B cell (primary cell): Measurements from ENCODE around the gene PMM1. TPM values are rescaled to one million over a fixed set of nuclear protein-coding genes. Genes with fewer than 3 reads are reported as not detected.
"Not testable (repeated sequence)": the region's sequence is repeated elsewhere in the genome, so short reads cannot be mapped to it uniquely, and the experiment has no call there.

ENCODE experiments used
- ATAC-seq: fragments of 200-7000 bp; cut with Tn5 transposase; one replicate; pipeline ENCODE4 v1.10.0; 2021; ENCODE audit warnings: low read depth, mild to moderate bottlenecking, moderate number of reproducible peaks, moderate library complexity
- CTCF ChIA-PET: fragments of 350-600 bp; sonication (Branson Sonifier 250); formaldehyde crosslinking; loops from one replicate; lab custom pipeline; 2021; ENCODE audit warnings: antibody characterized with exemption, inconsistent platforms; lab: Charles Lee
- POLR2A ChIA-PET: fragments of 350-600 bp; sonication (Branson Sonifier 250); formaldehyde crosslinking; loops from one replicate; lab custom pipeline; 2021; ENCODE audit warnings: antibody characterized with exemption; lab: Charles Lee
- DNase-seq: peaks from one replicate; pipeline ENCODE4 v3.0.0; 2013
- H2AFZ ChIP-seq: 2 replicates; pipeline ENCODE4 v1.6.1; 2012; ENCODE audit warnings: mild to moderate bottlenecking, low read depth, low read length; ENCODE audit not compliant: insufficient read depth, poor library complexity, severe bottlenecking
- H3K27ac ChIP-seq, 2 donors: 1 replicate in 1 of 2; 2 replicates in 1 of 2; pipeline ENCODE4 v1.5.1; 2012 to 2013; ENCODE audit warnings: low read length in 2 of 2, mild to moderate bottlenecking in 2 of 2, moderate library complexity in 1 of 2
- H3K27me3 ChIP-seq, 4 experiments: fragments of 200-600 bp in 1 of 4; sonication (generic) in 1 of 4; replicated peaks in 1 of 4; 1 replicate in 2 of 4; 2 replicates in 2 of 4; pipeline versions ENCODE4 v1.6.1 to v1.7.0; 2013 to 2016; ENCODE audit warnings: low read length in 3 of 4, mild to moderate bottlenecking in 2 of 4, mixed read lengths in 1 of 4, moderate library complexity in 1 of 4; ENCODE audit not compliant: insufficient read depth in 4 of 4, control insufficient read depth in 3 of 4; ENCODE audit errors: control extremely low read depth in 1 of 4
- H3K36me3 ChIP-seq, 2 experiments: replicated peaks in 1 of 2; 1 replicate in 1 of 2; 2 replicates in 1 of 2; pipeline versions ENCODE4 v1.6.1 to v1.7.1; 2013; ENCODE audit warnings: low read length in 1 of 2; ENCODE audit not compliant: insufficient read depth in 2 of 2, control insufficient read depth in 1 of 2; ENCODE audit errors: control extremely low read depth in 1 of 2, extremely low read depth in 1 of 2
- H3K4me1 ChIP-seq, 2 donors: fragments of 200-600 bp in 1 of 2; sonication (generic) in 1 of 2; 1 replicate in 1 of 2; 2 replicates in 1 of 2; pipeline versions ENCODE4 v1.5.1 to v1.6.1; 2013 to 2017; ENCODE audit warnings: low read length in 2 of 2; ENCODE audit not compliant: control insufficient read depth in 2 of 2, insufficient read depth in 2 of 2
- H3K4me2 ChIP-seq: replicated peaks from 2 replicates; pipeline ENCODE3; 2012; ENCODE audit warnings: mild to moderate bottlenecking, low read depth, low read length; ENCODE audit not compliant: poor library complexity, severe bottlenecking
- H3K4me3 ChIP-seq, 5 experiments: fragments of 200-600 bp in 1 of 5; sonication (generic) in 1 of 5; 1 replicate in 3 of 5; 2 replicates in 2 of 5; pipeline versions ENCODE4 v1.5.1 to v1.7.0; 2011 to 2016; ENCODE audit warnings: low read length in 4 of 5, mild to moderate bottlenecking in 4 of 5, low read depth in 2 of 5, control low read depth in 1 of 5, moderate library complexity in 1 of 5; ENCODE audit not compliant: insufficient read depth in 1 of 5; ENCODE audit errors: control extremely low read depth in 1 of 5, extremely low read depth in 1 of 5
- H3K79me2 ChIP-seq: fragments of 200-600 bp; sonication (generic); one replicate; pipeline ENCODE4 v1.6.0; 2016; ENCODE audit warnings: low read length; ENCODE audit not compliant: control insufficient read depth, insufficient read depth
- H3K9ac ChIP-seq: fragments of 200-600 bp; sonication (generic); 2 replicates; pipeline ENCODE4 v1.6.1; 2017; ENCODE audit warnings: mild to moderate bottlenecking, low read length, moderate library complexity
- H3K9me3 ChIP-seq, 3 donors: one replicate each; pipeline versions ENCODE4 v1.6.1 to v1.7.1; 2013; ENCODE audit warnings: low read length in 2 of 3; ENCODE audit not compliant: control insufficient read depth in 2 of 3, insufficient read depth in 1 of 3; ENCODE audit errors: control extremely low read depth in 1 of 3
- H4K20me1 ChIP-seq: 2 replicates; pipeline ENCODE4 v1.6.0; 2012; ENCODE audit warnings: mild to moderate bottlenecking, low read length; ENCODE audit not compliant: insufficient read depth, control insufficient read depth, poor library complexity, severe bottlenecking
- H3K27ac Mint-ChIP-seq: one replicate; pipeline ENCODE4 v1.8.0; 2021; ENCODE audit warnings: mixed read lengths
- H3K27me3 Mint-ChIP-seq: one replicate; pipeline ENCODE4 v1.8.0; 2021; ENCODE audit warnings: mixed read lengths
- H3K4me1 Mint-ChIP-seq: one replicate; pipeline ENCODE4 v1.8.0; 2021; ENCODE audit warnings: mixed read lengths
- H3K4me3 Mint-ChIP-seq: one replicate; pipeline ENCODE4 v1.8.0; 2021; ENCODE audit warnings: mixed read lengths
- H3K9me3 Mint-ChIP-seq: one replicate; pipeline ENCODE4 v1.8.0; 2022; ENCODE audit warnings: mixed read lengths; ENCODE audit not compliant: insufficient read depth
- EZH2 ChIP-seq: IDR thresholded peaks from 2 replicates; pipeline ENCODE4 v1.6.1; 2012; ENCODE audit warnings: borderline replicate concordance, low read depth, mild to moderate bottlenecking, moderate library complexity, low read length; ENCODE audit not compliant: insufficient read depth, poor library complexity, severe bottlenecking
- WGBS: methylation state at CpG from one replicate; pipeline ENCODE4 v1.1.5; 2013; ENCODE audit warnings: missing lambda C conversion rate; ENCODE audit not compliant: insufficient coverage; 5-methylcytosine and 5-hydroxymethylcytosine counted together
- intact Hi-C: fragments of 100-400 bp; cut with micrococcal nuclease; formaldehyde crosslinking; loops from one replicate; pipeline ENCODE4 v1.10.0; 2022
- polyA plus RNA-seq: library from polyadenylated mRNA; depleted of rRNA; stranded (reverse); fragments of >200 nt; gene quantifications from 2 replicates; pipeline ENCODE4 v1.2.3, GENCODE V29; 2012
- total RNA-seq, 2 donors: library from RNA; stranded (reverse); fragments of 120-200 nt in 1 of 2; gene quantifications; 1 replicate in 1 of 2; 2 replicates in 1 of 2; pipeline versions ENCODE4 v1.2.3 to v1.2.4, GENCODE V29; 2013 to 2022
- TF ChIP-seq, protein P1 (sequence below): fragments of 200-600 bp; IDR thresholded peaks from one replicate; pipeline ENCODE4 v1.8.0; 2022; ENCODE audit warnings: antibody characterized with exemption, mild to moderate bottlenecking

The PMM1 gene
- total and polyA plus RNA-seq, 2 donors (not counting 1 experiment from before 2014, with no cell fraction given): 23.3 to 24.8 TPM

GRCh38 chr22:41595703-41596102 lies 6.1 kb upstream of the PMM1 start:
- whole genome bisulfite sequencing: 96% methylated on average over 4 of the region's 5 CpGs
- Mint-ChIP-seq H3K4me3 (no peak overlapping the region), H3K9me3 (no peaks in the 10 kb centered on the region), H3K4me1 (no peaks in the 10 kb centered on the region), H3K27ac (no peak overlapping the region), H3K27me3 (no peaks in the 10 kb centered on the region)
- H3K4me3 ChIP-seq: no peak overlapping the region
- H4K20me1 ChIP-seq: no peaks in the 10 kb centered on the region
- no peak for TF ChIP-seq EZH2
- TF ChIP-seq, protein P1, sequence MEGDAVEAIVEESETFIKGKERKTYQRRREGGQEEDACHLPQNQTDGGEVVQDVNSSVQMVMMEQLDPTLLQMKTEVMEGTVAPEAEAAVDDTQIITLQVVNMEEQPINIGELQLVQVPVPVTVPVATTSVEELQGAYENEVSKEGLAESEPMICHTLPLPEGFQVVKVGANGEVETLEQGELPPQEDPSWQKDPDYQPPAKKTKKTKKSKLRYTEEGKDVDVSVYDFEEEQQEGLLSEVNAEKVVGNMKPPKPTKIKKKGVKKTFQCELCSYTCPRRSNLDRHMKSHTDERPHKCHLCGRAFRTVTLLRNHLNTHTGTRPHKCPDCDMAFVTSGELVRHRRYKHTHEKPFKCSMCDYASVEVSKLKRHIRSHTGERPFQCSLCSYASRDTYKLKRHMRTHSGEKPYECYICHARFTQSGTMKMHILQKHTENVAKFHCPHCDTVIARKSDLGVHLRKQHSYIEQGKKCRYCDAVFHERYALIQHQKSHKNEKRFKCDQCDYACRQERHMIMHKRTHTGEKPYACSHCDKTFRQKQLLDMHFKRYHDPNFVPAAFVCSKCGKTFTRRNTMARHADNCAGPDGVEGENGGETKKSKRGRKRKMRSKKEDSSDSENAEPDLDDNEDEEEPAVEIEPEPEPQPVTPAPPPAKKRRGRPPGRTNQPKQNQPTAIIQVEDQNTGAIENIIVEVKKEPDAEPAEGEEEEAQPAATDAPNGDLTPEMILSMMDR: no peak
- ATAC-seq (no peak), DNase-seq (no peak)
- H3K4me1 ChIP-seq: no peaks in the 10 kb centered on the region
- H3K4me2 ChIP-seq: no peak overlapping the region
- no peak overlapping the region for H2AFZ ChIP-seq
- H3K27ac ChIP-seq: no peak overlapping the region
- ChIA-PET CTCF (no interaction called here), POLR2A (no interaction called here)
- H3K79me2 ChIP-seq: no peaks in the 10 kb centered on the region
- H3K9ac ChIP-seq: no peak overlapping the region
- H3K27me3 ChIP-seq: no peaks in the 10 kb centered on the region
- no peaks in the 10 kb centered on the region for H3K9me3 ChIP-seq
- intact Hi-C loops: no loop called here
- peaks cover 0 to 7% of the 10 kb centered on the region in 2 experiments for H3K36me3 ChIP-seq

DNA sequence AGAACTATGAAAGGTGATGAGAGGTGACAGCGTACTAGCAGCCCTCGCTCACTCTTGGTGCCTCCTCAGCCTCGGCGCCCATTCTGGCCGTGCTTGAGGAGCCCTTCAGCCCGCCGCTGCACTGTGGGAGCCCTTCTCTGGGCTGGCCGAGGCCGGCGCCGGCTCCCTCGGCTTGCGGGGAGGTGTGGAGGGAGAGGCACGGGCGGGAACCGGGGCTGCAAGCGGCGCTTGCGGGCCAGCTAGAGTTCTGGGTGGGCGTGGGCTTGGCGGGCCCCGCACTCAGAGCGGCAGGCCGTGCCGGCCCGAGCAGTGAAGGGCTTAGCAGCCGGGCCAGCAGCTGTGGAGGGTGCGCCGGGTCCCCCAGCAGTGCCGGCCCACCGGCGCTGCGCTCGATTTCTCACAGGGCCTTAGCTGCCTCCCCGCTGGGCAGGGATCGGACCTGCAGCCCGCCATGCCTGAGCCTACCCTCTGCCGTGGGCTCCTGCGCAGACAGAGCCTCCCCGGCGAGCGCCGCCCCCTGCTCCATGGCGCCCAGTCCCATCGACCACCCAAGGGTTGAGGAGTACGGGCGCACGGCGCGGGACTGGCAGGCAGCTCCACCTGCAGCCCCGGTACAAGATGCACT lies 3.8 kb upstream of the PMM1 start:
- H3K4me3 Mint-ChIP-seq, CTCF ChIA-PET, H3K79me2 ChIP-seq, intact Hi-C loops, H3K9me3 Mint-ChIP-seq, H3K27me3 ChIP-seq, H3K36me3 ChIP-seq, H3K27ac Mint-ChIP-seq, DNase-seq, H3K27ac ChIP-seq, H3K4me2 ChIP-seq, H3K27me3 Mint-ChIP-seq, H4K20me1 ChIP-seq, H3K4me3 ChIP-seq, H3K9ac ChIP-seq, H3K9me3 ChIP-seq, POLR2A ChIA-PET, ATAC-seq, H2AFZ ChIP-seq: not testable (repeated sequence)
- peaks cover 13% of the 10 kb centered on the region for H3K4me1 Mint-ChIP-seq
- 99% methylated on average over 41 of the region's 51 CpGs for WGBS
- peaks cover 6 to 17% of the 10 kb centered on the region in 2 donors for H3K4me1 ChIP-seq
